PC-3 (cell line): Measurements from ENCODE around the gene CA10. TPM values are rescaled to one million over a fixed set of nuclear protein-coding genes. Genes with fewer than 3 reads are reported as not detected.
A peak's percentile ranks its signal among the peaks of the same experiment; 100 is the strongest.

Experiments
- ATAC-seq: fragments of 200-7000 bp; cut with Tn5 transposase; 2 replicates; pipeline ENCODE4 v1.9.1; 2020; ENCODE audit warnings: mild to moderate bottlenecking, moderate library complexity
- BruUV-seq: library from RNA; stranded (reverse); fragments of 400-500 nt; replicated peaks from 2 replicates; lab custom pipeline; 2021; lab: Mats Ljungman, UMichigan
- CTCF ChIA-PET: fragments of 300-600 bp; sonication (Branson Sonifier 250); formaldehyde crosslinking; loops from one replicate; lab custom pipeline; 2022; ENCODE audit warnings: antibody characterized with exemption; lab: Charles Lee
- POLR2A ChIA-PET: fragments of 300-600 bp; sonication (Branson Sonifier 250); formaldehyde crosslinking; loops from one replicate; lab custom pipeline; 2022; ENCODE audit warnings: antibody characterized with exemption; ENCODE audit not compliant: unreplicated experiment; lab: Charles Lee
- DNase-seq: peaks from one replicate; pipeline ENCODE4 v3.0.0-alpha.2; 2015
- H2AFZ ChIP-seq: fragments of 300-600 bp; sonication (generic); 2 replicates; pipeline ENCODE4 v1.6.0; 2016; ENCODE audit warnings: antibody characterized with exemption, low read length
- H3F3A ChIP-seq: fragments of 300-600 bp; sonication (generic); one replicate; pipeline ENCODE4 v1.6.0; 2017; ENCODE audit warnings: antibody characterized with exemption, low read length, control low read depth, mild to moderate bottlenecking; ENCODE audit not compliant: unreplicated experiment
- H3K27ac ChIP-seq: fragments of 300-600 bp; sonication (generic); 2 replicates; pipeline ENCODE4 v1.5.1; 2016; ENCODE audit warnings: mild to moderate bottlenecking, low read length
- H3K27me3 ChIP-seq: fragments of 300-600 bp; sonication (generic); 2 replicates; pipeline ENCODE4 v1.6.1; 2016; ENCODE audit warnings: low read length, mixed read lengths
- H3K36me3 ChIP-seq: fragments of 300-600 bp; sonication (generic); 2 replicates; pipeline ENCODE4 v1.6.1; 2016; ENCODE audit warnings: low read depth, mixed run types, low read length, mixed read lengths
- H3K4me1 ChIP-seq: fragments of 300-600 bp; sonication (generic); 2 replicates; pipeline ENCODE4 v1.5.1; 2016; ENCODE audit warnings: low read length; ENCODE audit not compliant: insufficient read depth
- H3K4me2 ChIP-seq: fragments of 300-600 bp; sonication (generic); 2 replicates; pipeline ENCODE4 v1.6.0; 2016; ENCODE audit warnings: low read length
- H3K4me3 ChIP-seq: fragments of 300-600 bp; sonication (generic); 2 replicates; pipeline ENCODE4 v1.5.1; 2016; ENCODE audit warnings: mild to moderate bottlenecking, low read length, mixed read lengths
- H3K79me2 ChIP-seq: fragments of 300-600 bp; sonication (generic); 2 replicates; pipeline ENCODE4 v1.6.1; 2017; ENCODE audit warnings: low read length, mixed read lengths
- H3K9ac ChIP-seq: fragments of 300-600 bp; sonication (generic); 2 replicates; pipeline ENCODE4 v1.6.0; 2016; ENCODE audit warnings: mild to moderate bottlenecking, low read length
- H3K9me2 ChIP-seq: fragments of 300-600 bp; sonication (generic); replicated peaks from 2 replicates; pipeline ENCODE4 v1.6.1; 2016; ENCODE audit warnings: mixed run types, low read length, mixed read lengths
- H3K9me3 ChIP-seq: fragments of 300-600 bp; sonication (generic); 2 replicates; pipeline ENCODE4 v1.6.1; 2016; ENCODE audit warnings: low read length, mixed read lengths
- H4K20me1 ChIP-seq: fragments of 300-600 bp; sonication (generic); 2 replicates; pipeline ENCODE4 v1.6.1; 2016; ENCODE audit warnings: low read length, mixed read lengths
- CTCF ChIP-seq: fragments of 300-600 bp; sonication (generic); conservative IDR thresholded peaks from 2 replicates; pipeline ENCODE4 v1.5.1; 2017; ENCODE audit warnings: antibody characterized with exemption, low read depth, mild to moderate bottlenecking, low read length
- EZH2 ChIP-seq: fragments of 300-600 bp; sonication (generic); IDR thresholded peaks from one replicate; pipeline ENCODE4 v1.6.1; 2017; ENCODE audit warnings: antibody characterized with exemption, mild to moderate bottlenecking, low read length; ENCODE audit not compliant: unreplicated experiment
- EZH2phosphoT487 ChIP-seq: fragments of 300-600 bp; sonication (generic); IDR thresholded peaks from 2 replicates; pipeline ENCODE4 v1.6.1; 2018; ENCODE audit warnings: mild to moderate bottlenecking, antibody characterized with exemption, low read length, borderline replicate concordance
- intact Hi-C: fragments of 100-400 bp; cut with micrococcal nuclease; formaldehyde crosslinking; loops from 2 replicates; pipeline ENCODE4 v1.9.0; 2023
- total RNA-seq: library from RNA; depleted of rRNA; stranded (reverse); fragments of >200 nt; gene quantifications from 2 replicates; pipeline ENCODE4 v1.2.3, GENCODE V29; 2014

Gene CA10
- total RNA-seq, 1 experiment from 2014 or later = not detected

GRCh38 chr17:51703361-51704341, 454.9 kb downstream of the CA10 start:
- Histone ChIP-seq H3F3A (no peaks in the 10 kb centered on the region), H3K27me3 (no peaks in the 10 kb centered on the region), H3K79me2 (no peaks in the 10 kb centered on the region), H2AFZ (no peak overlapping the region), H4K20me1 (no peaks in the 10 kb centered on the region), H3K27ac (no peak overlapping the region), H3K9me2 (no peaks in the 10 kb centered on the region), H3K9ac (no peak overlapping the region), H3K4me3 (no peak overlapping the region), H3K9me3 (no peaks in the 10 kb centered on the region), H3K4me1 (peaks cover 14% of the 10 kb centered on the region; the same call in 1 of the 2 replicates), H3K36me3 (no peaks in the 10 kb centered on the region), H3K4me2 (no peak overlapping the region)
- ChIA-PET POLR2A (no interaction called here), CTCF (no interaction called here)
- ATAC-seq = no peak
- no peak for TF ChIP-seq CTCF
- TF ChIP-seq EZH2 = no peak
- intact Hi-C loops = no loop called here
- peak; percentile 81 for DNase-seq
- BruUV-seq = no TSS peak

- no peaks in the 10 kb centered on the region for H4K20me1 ChIP-seq
- no peaks in the 10 kb centered on the region for H3K9me2 ChIP-seq
- no TSS peak for BruUV-seq
- H3K27me3 ChIP-seq = no peaks in the 10 kb centered on the region
- no peaks in the 10 kb centered on the region for H3K9me3 ChIP-seq
- ATAC-seq = no peak
- H3K9ac ChIP-seq = no peak overlapping the region
- POLR2A ChIA-PET = no interaction called here
- peaks cover 14% of the 10 kb centered on the region; the same call in 1 of the 2 replicates for H3K4me1 ChIP-seq
- H3K27ac ChIP-seq = no peak overlapping the region
- H3F3A ChIP-seq = no peaks in the 10 kb centered on the region
- TF ChIP-seq EZH2 = no peak
- no peak for TF ChIP-seq CTCF
- TF ChIP-seq EZH2phosphoT487 = no peak
- CTCF ChIA-PET = no interaction called here
- intact Hi-C loops = no loop called here
- no peak overlapping the region for H2AFZ ChIP-seq
- H3K4me2 ChIP-seq = no peak overlapping the region
- no peak overlapping the region for H3K4me3 ChIP-seq
- DNase-seq = no peak
- H3K36me3 ChIP-seq = no peaks in the 10 kb centered on the region
- H3K79me2 ChIP-seq = no peaks in the 10 kb centered on the region
Observed at GRCh38 chr17:51702963-51703360, 455.6 kb downstream of the CA10 start.

GRCh38 chr17:51701501-51701900, 457.0 kb downstream of the CA10 start:
- Histone ChIP-seq H3K9ac (no peak overlapping the region), H4K20me1 (no peaks in the 10 kb centered on the region), H3K9me3 (no peaks in the 10 kb centered on the region), H3K27me3 (no peaks in the 10 kb centered on the region), H3F3A (no peaks in the 10 kb centered on the region), H3K9me2 (no peaks in the 10 kb centered on the region), H3K27ac (no peak overlapping the region), H2AFZ (no peak overlapping the region), H3K79me2 (no peaks in the 10 kb centered on the region), H3K4me1 (peaks cover 7% of the 10 kb centered on the region; the same call in 1 of the 2 replicates), H3K4me2 (no peak overlapping the region), H3K4me3 (no peak overlapping the region), H3K36me3 (no peaks in the 10 kb centered on the region)
- BruUV-seq = no TSS peak
- ATAC-seq (no peak), DNase-seq (no peak)
- no peak for TF ChIP-seq CTCF
- TF ChIP-seq EZH2phosphoT487 = no peak
- no peak for TF ChIP-seq EZH2
- intact Hi-C loops = no loop called here
- ChIA-PET CTCF (no interaction called here), POLR2A (no interaction called here)
